ENCODE results near the gene PAGE2B. TPM values are rescaled to one million over a fixed set of nuclear protein-coding genes. Genes with fewer than 3 reads are reported as not detected.

The PAGE2B gene
- total and polyA plus RNA-seq, 9 of the 15 experiments (the other 6 are each of a cell fraction or from before 2014, with no cell fraction given): 1.8 to 36.0 (median 16.5) TPM

DNA sequence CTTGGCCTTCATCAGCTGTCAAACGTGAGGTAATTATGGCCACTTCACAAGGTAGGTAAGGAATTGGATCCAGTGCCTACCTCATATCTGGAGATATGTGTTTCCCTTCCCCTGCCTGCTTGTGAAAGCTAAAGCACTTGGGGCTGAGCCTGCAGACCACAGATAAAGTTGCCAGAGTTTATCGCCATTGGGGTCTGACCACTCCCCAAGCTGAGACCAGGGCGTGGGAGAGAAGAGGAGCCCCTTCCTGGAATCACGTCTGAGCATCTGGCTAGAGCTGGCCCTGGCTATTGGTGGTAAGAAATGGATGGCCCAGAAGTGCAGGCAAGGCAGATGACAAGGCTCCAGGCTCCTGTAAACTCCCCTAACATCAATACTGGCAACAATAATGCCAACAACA, 46.8 kb upstream of the PAGE2B start (continued):
- TF ChIP-seq, protein P1, sequence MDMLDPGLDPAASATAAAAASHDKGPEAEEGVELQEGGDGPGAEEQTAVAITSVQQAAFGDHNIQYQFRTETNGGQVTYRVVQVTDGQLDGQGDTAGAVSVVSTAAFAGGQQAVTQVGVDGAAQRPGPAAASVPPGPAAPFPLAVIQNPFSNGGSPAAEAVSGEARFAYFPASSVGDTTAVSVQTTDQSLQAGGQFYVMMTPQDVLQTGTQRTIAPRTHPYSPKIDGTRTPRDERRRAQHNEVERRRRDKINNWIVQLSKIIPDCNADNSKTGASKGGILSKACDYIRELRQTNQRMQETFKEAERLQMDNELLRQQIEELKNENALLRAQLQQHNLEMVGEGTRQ (CRISPR knock-in tag; IDR thresholded peaks at IDR 0.05): no peak
- no peak for TF ChIP-seq JUNB (CRISPR knock-in tag; conservative IDR thresholded peaks at IDR 0.05)
- no peak for TF ChIP-seq RBBP5 (IDR thresholded peaks at IDR 0.05; ENCODE audit: borderline replicate concordance, insufficient read depth, low read length, poor library complexity, severe bottlenecking)
- TF ChIP-seq RBM15 (IDR thresholded peaks at IDR 0.05; ENCODE audit: insufficient read depth, low read length): no peak
- no peak for TF ChIP-seq MECOM (CRISPR knock-in tag; IDR thresholded peaks at IDR 0.05)
- peak; percentile 13; the same call in 1 of the 2 replicates for TF ChIP-seq MTA1 (IDR thresholded peaks at IDR 0.05; ENCODE audit: borderline replicate concordance)
- no peak for TF ChIP-seq CHD4 (IDR thresholded peaks at IDR 0.05; ENCODE audit: insufficient read depth, insufficient replicate concordance, low read depth, low read length, poor library complexity, severe bottlenecking)
- no peak for TF ChIP-seq IRF2 (CRISPR knock-in tag; IDR thresholded peaks at IDR 0.05)
- TF ChIP-seq PHB (CRISPR knock-in tag; IDR thresholded peaks at IDR 0.05): no peak
- no peak for TF ChIP-seq ZFP30 (CRISPR knock-in tag; IDR thresholded peaks at IDR 0.05; ENCODE audit: borderline replicate concordance)
- TF ChIP-seq RHOXF2B (CRISPR knock-in tag; conservative IDR thresholded peaks at IDR 0.05): no peak
- TF ChIP-seq EWSR1 (IDR thresholded peaks at IDR 0.05; ENCODE audit: borderline replicate concordance, low read depth, partially characterized antibody): no peak
- no peak for TF ChIP-seq ZNF146 (CRISPR knock-in tag; IDR thresholded peaks at IDR 0.05; ENCODE audit: unreplicated experiment)
- TF ChIP-seq, protein P2, sequence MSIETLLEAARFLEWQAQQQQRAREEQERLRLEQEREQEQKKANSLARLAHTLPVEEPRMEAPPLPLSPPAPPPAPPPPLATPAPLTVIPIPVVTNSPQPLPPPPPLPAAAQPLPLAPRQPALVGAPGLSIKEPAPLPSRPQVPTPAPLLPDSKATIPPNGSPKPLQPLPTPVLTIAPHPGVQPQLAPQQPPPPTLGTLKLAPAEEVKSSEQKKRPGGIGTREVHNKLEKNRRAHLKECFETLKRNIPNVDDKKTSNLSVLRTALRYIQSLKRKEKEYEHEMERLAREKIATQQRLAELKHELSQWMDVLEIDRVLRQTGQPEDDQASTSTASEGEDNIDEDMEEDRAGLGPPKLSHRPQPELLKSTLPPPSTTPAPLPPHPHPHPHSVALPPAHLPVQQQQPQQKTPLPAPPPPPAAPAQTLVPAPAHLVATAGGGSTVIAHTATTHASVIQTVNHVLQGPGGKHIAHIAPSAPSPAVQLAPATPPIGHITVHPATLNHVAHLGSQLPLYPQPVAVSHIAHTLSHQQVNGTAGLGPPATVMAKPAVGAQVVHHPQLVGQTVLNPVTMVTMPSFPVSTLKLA (conservative IDR thresholded peaks at IDR 0.05): peak in 1 of 2 experiments; percentile 51; a peak in 1 of 4 replicates
- TF ChIP-seq, protein P3, sequence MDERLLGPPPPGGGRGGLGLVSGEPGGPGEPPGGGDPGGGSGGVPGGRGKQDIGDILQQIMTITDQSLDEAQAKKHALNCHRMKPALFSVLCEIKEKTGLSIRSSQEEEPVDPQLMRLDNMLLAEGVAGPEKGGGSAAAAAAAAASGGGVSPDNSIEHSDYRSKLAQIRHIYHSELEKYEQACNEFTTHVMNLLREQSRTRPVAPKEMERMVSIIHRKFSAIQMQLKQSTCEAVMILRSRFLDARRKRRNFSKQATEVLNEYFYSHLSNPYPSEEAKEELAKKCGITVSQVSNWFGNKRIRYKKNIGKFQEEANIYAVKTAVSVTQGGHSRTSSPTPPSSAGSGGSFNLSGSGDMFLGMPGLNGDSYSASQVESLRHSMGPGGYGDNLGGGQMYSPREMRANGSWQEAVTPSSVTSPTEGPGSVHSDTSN (CRISPR knock-in tag; IDR thresholded peaks at IDR 0.05; ENCODE audit: low read depth): no peak
- TF ChIP-seq, protein P3 (tag; conservative IDR thresholded peaks at IDR 0.05; ENCODE audit: low read depth): no peak
- TF ChIP-seq SUPT5H (IDR thresholded peaks at IDR 0.05): no peak
- TF ChIP-seq ZNF696 (CRISPR knock-in tag; conservative IDR thresholded peaks at IDR 0.05): no peak
- TF ChIP-seq, protein P4, sequence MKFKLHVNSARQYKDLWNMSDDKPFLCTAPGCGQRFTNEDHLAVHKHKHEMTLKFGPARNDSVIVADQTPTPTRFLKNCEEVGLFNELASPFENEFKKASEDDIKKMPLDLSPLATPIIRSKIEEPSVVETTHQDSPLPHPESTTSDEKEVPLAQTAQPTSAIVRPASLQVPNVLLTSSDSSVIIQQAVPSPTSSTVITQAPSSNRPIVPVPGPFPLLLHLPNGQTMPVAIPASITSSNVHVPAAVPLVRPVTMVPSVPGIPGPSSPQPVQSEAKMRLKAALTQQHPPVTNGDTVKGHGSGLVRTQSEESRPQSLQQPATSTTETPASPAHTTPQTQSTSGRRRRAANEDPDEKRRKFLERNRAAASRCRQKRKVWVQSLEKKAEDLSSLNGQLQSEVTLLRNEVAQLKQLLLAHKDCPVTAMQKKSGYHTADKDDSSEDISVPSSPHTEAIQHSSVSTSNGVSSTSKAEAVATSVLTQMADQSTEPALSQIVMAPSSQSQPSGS (CRISPR knock-in tag; IDR thresholded peaks at IDR 0.05): no peak
- TF ChIP-seq ARNT (IDR thresholded peaks at IDR 0.05): peak in 1 of 2 experiments; percentile 32; a peak in 2 of 4 replicates
- no peak for TF ChIP-seq NCOA6 (IDR thresholded peaks at IDR 0.05)
- TF ChIP-seq ZFPM2 (CRISPR knock-in tag; IDR thresholded peaks at IDR 0.05): no peak
- no peak for TF ChIP-seq ZNF444 (CRISPR knock-in tag; IDR thresholded peaks at IDR 0.05)
- TF ChIP-seq OTX1 (CRISPR knock-in tag; IDR thresholded peaks at IDR 0.05): no peak
